Chondrocyte (in vitro differentiated cells): ENCODE data around the gene CEP83. TPM values are rescaled to one million over a fixed set of nuclear protein-coding genes. Genes with fewer than 3 reads are reported as not detected.
"Not testable (repeated sequence)": the region's sequence is repeated elsewhere in the genome, so short reads cannot be mapped to it uniquely, and the experiment has no call there.

ENCODE experiments used
- DNase-seq: peaks from one replicate; pipeline ENCODE4 v3.0.0; 2021; ENCODE audit warnings: mixed read lengths, low spot score
- H3K27ac Mint-ChIP-seq: one replicate; pipeline ENCODE4 v1.8.0; 2021; ENCODE audit warnings: mild to moderate bottlenecking, moderate library complexity, mixed read lengths; ENCODE audit not compliant: unreplicated experiment
- H3K27me3 Mint-ChIP-seq: 2 replicates; pipeline ENCODE4 v1.8.0; 2021; ENCODE audit warnings: low read depth, mixed read lengths
- H3K36me3 Mint-ChIP-seq: 2 replicates; pipeline ENCODE4 v1.8.0; 2021; ENCODE audit warnings: low read depth, mixed read lengths
- H3K4me1 Mint-ChIP-seq: 2 replicates; pipeline ENCODE4 v1.8.0; 2021; ENCODE audit warnings: low read depth, mild to moderate bottlenecking, mixed read lengths
- H3K4me3 Mint-ChIP-seq: one replicate; pipeline ENCODE4 v1.8.0; 2021; ENCODE audit warnings: mild to moderate bottlenecking, moderate library complexity, mixed read lengths; ENCODE audit not compliant: unreplicated experiment
- H3K9me3 Mint-ChIP-seq: 2 replicates; pipeline ENCODE4 v1.8.0; 2021; ENCODE audit warnings: low read depth, mixed read lengths
- total RNA-seq: library from RNA; stranded (reverse); gene quantifications from 3 replicates; pipeline ENCODE4 v1.2.1, GENCODE V29; 2021
- TF ChIP-seq, protein P1 (sequence below): fragments of 200-600 bp; sonication (generic); IDR thresholded peaks from 2 replicates; pipeline ENCODE4 v1.5.0; 2021; ENCODE audit warnings: antibody characterized with exemption, mild to moderate bottlenecking, moderate library complexity

CEP83 gene
- total RNA-seq, 1 donor from 2014 or later: 8.0 TPM

DNA sequence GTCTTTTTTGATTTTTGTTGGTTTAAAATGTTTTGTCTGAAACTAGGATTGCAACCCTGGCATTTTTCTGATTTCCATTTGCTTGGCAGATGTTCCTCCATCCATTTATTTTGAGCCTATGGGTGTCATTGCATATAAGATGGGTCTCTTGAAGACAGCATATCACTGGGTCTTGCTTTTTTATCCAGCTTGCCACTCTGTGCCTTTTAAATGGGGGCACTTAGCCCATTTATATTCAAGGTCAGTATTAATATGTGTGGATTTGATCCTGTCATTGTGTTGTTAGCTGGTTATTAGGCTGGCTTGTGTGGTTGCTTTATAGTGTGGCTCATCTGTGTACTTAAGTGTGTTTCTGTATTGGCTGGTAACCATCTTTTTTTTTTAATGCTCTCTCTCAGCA is 139.6 kb downstream of the CEP83 start:
- Mint-ChIP-seq H3K27ac (no peak overlapping the region), H3K4me1 (no peaks in the 10 kb centered on the region), H3K4me3 (no peak overlapping the region), H3K36me3 (peaks cover 40% of the 10 kb centered on the region), H3K27me3 (no peaks in the 10 kb centered on the region), H3K9me3 (peaks cover 50% of the 10 kb centered on the region)
- TF ChIP-seq, protein P1, sequence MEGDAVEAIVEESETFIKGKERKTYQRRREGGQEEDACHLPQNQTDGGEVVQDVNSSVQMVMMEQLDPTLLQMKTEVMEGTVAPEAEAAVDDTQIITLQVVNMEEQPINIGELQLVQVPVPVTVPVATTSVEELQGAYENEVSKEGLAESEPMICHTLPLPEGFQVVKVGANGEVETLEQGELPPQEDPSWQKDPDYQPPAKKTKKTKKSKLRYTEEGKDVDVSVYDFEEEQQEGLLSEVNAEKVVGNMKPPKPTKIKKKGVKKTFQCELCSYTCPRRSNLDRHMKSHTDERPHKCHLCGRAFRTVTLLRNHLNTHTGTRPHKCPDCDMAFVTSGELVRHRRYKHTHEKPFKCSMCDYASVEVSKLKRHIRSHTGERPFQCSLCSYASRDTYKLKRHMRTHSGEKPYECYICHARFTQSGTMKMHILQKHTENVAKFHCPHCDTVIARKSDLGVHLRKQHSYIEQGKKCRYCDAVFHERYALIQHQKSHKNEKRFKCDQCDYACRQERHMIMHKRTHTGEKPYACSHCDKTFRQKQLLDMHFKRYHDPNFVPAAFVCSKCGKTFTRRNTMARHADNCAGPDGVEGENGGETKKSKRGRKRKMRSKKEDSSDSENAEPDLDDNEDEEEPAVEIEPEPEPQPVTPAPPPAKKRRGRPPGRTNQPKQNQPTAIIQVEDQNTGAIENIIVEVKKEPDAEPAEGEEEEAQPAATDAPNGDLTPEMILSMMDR: no peak
- no peak for DNase-seq

DNA sequence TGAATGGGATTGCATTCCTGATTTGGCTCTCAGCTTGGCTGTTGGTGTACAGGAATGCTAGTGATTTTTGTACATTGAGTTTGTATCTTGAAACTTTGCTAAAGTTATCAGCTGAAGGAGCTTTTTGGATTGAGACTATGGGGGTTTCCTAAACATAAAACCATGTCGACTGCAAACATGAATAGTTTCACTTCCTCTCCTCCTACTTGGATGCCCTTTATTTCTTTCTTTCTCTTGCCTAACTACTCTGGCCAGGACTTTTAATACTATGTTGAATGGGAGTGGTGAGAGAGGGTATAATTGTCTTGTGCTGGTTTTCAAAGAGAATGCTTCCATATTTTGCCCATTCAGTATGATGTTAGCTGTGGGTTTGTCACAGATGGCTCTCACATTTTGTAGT is 141.5 kb downstream of the CEP83 start:
- Mint-ChIP-seq H3K4me1 (no peaks in the 10 kb centered on the region), H3K36me3 (peaks cover 29% of the 10 kb centered on the region), H3K4me3 (no peak overlapping the region), H3K27me3 (no peaks in the 10 kb centered on the region), H3K27ac (no peak overlapping the region), H3K9me3 (peaks cover 55% of the 10 kb centered on the region)
- no peak for DNase-seq
- TF ChIP-seq, protein P1: no peak

DNA sequence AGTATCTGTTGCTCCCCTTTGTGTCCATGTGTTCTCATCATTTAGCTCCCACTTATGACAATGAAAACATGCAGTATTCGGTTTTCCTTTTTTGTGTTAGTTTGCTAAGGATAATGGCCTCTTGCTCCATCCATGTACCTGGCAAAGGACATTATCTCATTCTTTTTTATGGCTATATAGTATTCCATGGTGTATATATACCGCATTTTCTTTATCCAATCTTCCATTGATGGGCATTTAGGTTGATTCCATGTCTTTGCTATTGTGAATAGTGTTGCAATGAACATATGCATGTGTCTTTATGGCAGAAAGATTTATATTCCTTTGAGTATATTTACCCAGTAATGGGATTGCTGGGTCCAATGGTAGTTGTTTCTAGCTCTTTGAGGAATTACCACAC is 143.1 kb downstream of the CEP83 start:
- H3K9me3 Mint-ChIP-seq: peaks cover 55% of the 10 kb centered on the region
- not testable (repeated sequence) for H3K4me3 Mint-ChIP-seq, DNase-seq, H3K27ac Mint-ChIP-seq, H3K4me1 Mint-ChIP-seq, H3K27me3 Mint-ChIP-seq
- peaks cover 29% of the 10 kb centered on the region for H3K36me3 Mint-ChIP-seq

DNA sequence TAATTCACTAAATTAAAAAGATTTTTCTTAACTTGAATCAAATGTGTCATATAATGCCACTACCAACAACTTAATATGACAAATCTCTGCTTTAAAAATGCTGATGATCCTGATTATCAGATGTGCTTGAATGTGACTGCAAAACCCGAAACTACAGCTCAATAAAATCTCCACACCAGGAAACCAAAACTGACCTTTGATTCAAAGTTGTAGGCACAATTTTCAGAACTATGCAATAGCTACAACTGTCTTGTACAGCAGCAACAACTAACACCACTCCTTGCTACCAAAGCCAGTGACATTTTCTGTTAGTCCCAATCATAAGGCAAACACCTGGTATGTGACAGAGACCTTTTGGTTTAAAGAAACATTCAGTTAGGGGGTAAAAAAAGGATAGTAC is 147.3 kb downstream of the CEP83 start:
- Mint-ChIP-seq H3K4me1 (peaks cover 6% of the 10 kb centered on the region), H3K27me3 (no peaks in the 10 kb centered on the region), H3K9me3 (peaks cover 14% of the 10 kb centered on the region), H3K27ac (no peak overlapping the region), H3K36me3 (peaks cover 8% of the 10 kb centered on the region), H3K4me3 (no peak overlapping the region)
- TF ChIP-seq, protein P1: no peak
- no peak for DNase-seq

DNA sequence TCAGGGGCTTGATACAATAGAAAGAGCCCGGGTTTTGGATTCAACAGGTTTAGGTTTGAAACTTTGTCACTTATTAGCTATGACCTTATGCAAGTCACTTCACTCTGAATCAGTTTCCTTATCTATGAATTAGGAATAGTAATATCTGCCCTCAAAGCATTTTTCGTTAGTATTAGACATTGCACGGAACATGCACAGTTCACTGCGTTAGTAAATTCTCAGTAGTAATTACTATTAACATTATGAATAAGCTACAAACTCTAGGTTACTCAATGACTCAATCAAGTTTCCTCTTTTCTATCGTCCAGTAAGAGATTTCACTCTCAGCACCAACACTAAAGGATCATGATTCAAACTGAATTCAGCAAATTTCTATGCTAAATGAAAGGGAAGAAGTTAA is 150.3 kb downstream of the CEP83 start:
- Mint-ChIP-seq H3K4me3 (no peak overlapping the region), H3K36me3 (peaks cover 14% of the 10 kb centered on the region), H3K9me3 (peaks cover 3% of the 10 kb centered on the region), H3K4me1 (peaks cover 21% of the 10 kb centered on the region), H3K27me3 (no peaks in the 10 kb centered on the region), H3K27ac (no peak overlapping the region)
- no peak for DNase-seq
- TF ChIP-seq, protein P1: no peak

DNA sequence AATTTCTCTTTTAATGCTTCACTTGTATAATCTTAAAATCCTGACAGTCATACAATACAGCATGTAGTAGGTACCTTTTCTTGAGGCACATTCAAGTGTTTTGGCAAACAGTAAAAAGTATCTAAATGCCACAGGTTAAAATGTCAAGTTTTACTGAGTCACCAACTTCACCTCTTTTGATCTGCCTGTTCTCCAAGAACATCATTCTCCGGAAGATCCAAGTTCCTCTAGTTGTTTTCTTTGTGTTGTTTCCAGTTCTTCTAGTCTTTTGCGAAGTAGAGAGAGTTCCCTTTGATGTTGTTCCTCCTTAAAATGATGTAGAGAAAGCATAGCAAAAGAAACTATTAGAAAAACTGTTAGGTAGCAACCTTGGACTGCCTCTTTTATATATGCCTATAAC is 151.1 kb downstream of the CEP83 start:
- DNase-seq: no peak
- peaks cover 22% of the 10 kb centered on the region for H3K4me1 Mint-ChIP-seq

More for the DNA sequence above, 151.1 kb downstream of the CEP83 start:
- peaks cover 14% of the 10 kb centered on the region for H3K36me3 Mint-ChIP-seq
- H3K27ac Mint-ChIP-seq: no peak overlapping the region
- no peaks in the 10 kb centered on the region for H3K27me3 Mint-ChIP-seq
- no peak overlapping the region for H3K4me3 Mint-ChIP-seq
- H3K9me3 Mint-ChIP-seq: no peaks in the 10 kb centered on the region
- TF ChIP-seq, protein P1: no peak
